Endodermal cell (in vitro differentiated cells): ENCODE measurements around the gene RAB40C. TPM values are rescaled to one million over a fixed set of nuclear protein-coding genes. Genes with fewer than 3 reads are reported as not detected.

Experiments
- DNase-seq: peaks from one replicate; pipeline ENCODE4 v3.0.0-alpha.2; 2017
- H3K27ac ChIP-seq: 2 replicates; pipeline ENCODE4 v1.5.1; 2013; ENCODE audit warnings: mild to moderate bottlenecking, low read depth, low read length, moderate library complexity
- H3K27me3 ChIP-seq: 2 replicates; pipeline ENCODE4 v1.6.1; 2013; ENCODE audit warnings: mild to moderate bottlenecking, low read length, moderate library complexity; ENCODE audit not compliant: insufficient read depth, control insufficient read depth, poor library complexity, severe bottlenecking
- H3K36me3 ChIP-seq: 2 replicates; pipeline ENCODE4 v1.7.0; 2013; ENCODE audit warnings: mild to moderate bottlenecking, low read length, moderate library complexity; ENCODE audit not compliant: control insufficient read depth, insufficient read depth
- H3K4me1 ChIP-seq: one replicate; pipeline ENCODE4 v1.7.0; 2013; ENCODE audit warnings: low read length; ENCODE audit not compliant: control insufficient read depth, insufficient read depth
- H3K4me3 ChIP-seq: 2 replicates; pipeline ENCODE4 v1.5.1; 2013; ENCODE audit warnings: mild to moderate bottlenecking, low read length, moderate library complexity
- H3K9ac ChIP-seq: 2 replicates; pipeline ENCODE4 v1.6.1; 2013; ENCODE audit warnings: mild to moderate bottlenecking, low read length, moderate library complexity; ENCODE audit not compliant: poor library complexity, severe bottlenecking; ENCODE audit errors: extremely low read depth
- H3K9me3 ChIP-seq: 2 replicates; pipeline ENCODE4 v1.6.1; 2013; ENCODE audit warnings: mild to moderate bottlenecking, low read length, moderate library complexity; ENCODE audit not compliant: control insufficient read depth
- H3K27ac Mint-ChIP-seq: 2 replicates; pipeline ENCODE4 v1.8.0; 2020; ENCODE audit warnings: mixed read lengths
- H3K27me3 Mint-ChIP-seq: 2 replicates; pipeline ENCODE4 v1.8.0; 2021; ENCODE audit warnings: mild to moderate bottlenecking, mixed read lengths; ENCODE audit not compliant: insufficient read depth
- H3K36me3 Mint-ChIP-seq: 2 replicates; pipeline ENCODE4 v1.8.0; 2020; ENCODE audit warnings: low read depth, mixed read lengths
- H3K4me1 Mint-ChIP-seq: 2 replicates; pipeline ENCODE4 v1.8.0; 2020; ENCODE audit warnings: mixed read lengths
- H3K4me3 Mint-ChIP-seq: 2 replicates; pipeline ENCODE4 v1.8.0; 2020; ENCODE audit warnings: mild to moderate bottlenecking, moderate library complexity, mixed read lengths
- H3K9me3 Mint-ChIP-seq: 2 replicates; pipeline ENCODE4 v1.8.0; 2020; ENCODE audit warnings: mild to moderate bottlenecking, mixed read lengths
- WGBS, 2 experiments: methylation state at CpG; one replicate each; pipeline versions ENCODE4 v1.1.5 to v1.1.7; 2013; ENCODE audit warnings: missing lambda C conversion rate in 2 of 2, mixed read lengths in 1 of 2; ENCODE audit not compliant: insufficient coverage in 1 of 2, insufficient read length in 1 of 2; 5-methylcytosine and 5-hydroxymethylcytosine counted together
- total RNA-seq, 2 donors: library from RNA; stranded (reverse); fragmentation: NEBNext Ultra II Directional in 1 of 2; extraction: Animal tissue kit (Norgen Biotek cat#: 25700) in 1 of 2; gene quantifications; 2 replicates in 1 of 2; 3 replicates in 1 of 2; pipeline ENCODE4 v1.2.1, GENCODE V29; 2021
- TF ChIP-seq, protein P1 (sequence below): fragments of 200-600 bp; sonication (generic); conservative IDR thresholded peaks from 2 replicates; pipeline ENCODE4 v1.5.0; 2021; ENCODE audit warnings: antibody characterized with exemption, mild to moderate bottlenecking

The RAB40C gene
- total RNA-seq, 2 donors from 2014 or later = 21.3 to 25.9 TPM

DNA sequence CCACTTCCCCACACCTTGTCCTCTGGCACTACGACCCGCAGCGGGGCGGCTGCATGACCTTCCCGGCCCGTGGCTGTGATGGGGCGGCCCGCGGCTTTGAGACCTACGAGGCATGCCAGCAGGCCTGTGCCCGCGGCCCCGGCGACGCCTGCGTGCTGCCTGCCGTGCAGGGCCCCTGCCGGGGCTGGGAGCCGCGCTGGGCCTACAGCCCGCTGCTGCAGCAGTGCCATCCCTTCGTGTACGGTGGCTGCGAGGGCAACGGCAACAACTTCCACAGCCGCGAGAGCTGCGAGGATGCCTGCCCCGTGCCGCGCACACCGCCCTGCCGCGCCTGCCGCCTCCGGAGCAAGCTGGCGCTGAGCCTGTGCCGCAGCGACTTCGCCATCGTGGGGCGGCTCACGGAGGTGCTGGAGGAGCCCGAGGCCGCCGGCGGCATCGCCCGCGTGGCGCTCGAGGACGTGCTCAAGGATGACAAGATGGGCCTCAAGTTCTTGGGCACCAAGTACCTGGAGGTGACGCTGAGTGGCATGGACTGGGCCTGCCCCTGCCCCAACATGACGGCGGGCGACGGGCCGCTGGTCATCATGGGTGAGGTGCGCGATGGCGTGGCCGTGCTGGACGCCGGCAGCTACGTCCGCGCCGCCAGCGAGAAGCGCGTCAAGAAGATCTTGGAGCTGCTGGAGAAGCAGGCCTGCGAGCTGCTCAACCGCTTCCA lies 43.6 kb downstream of the RAB40C start:
- no peaks in the 10 kb centered on the region for H3K36me3 Mint-ChIP-seq
- Histone ChIP-seq H3K27me3 (no peaks in the 10 kb centered on the region), H3K36me3 (no peaks in the 10 kb centered on the region), H3K27ac (no peak overlapping the region), H3K4me1 (peaks cover 9% of the 10 kb centered on the region), H3K9me3 (no peaks in the 10 kb centered on the region), H3K4me3 (no peak overlapping the region), H3K9ac (no peak overlapping the region)
- no peak overlapping the region for H3K4me3 Mint-ChIP-seq
- WGBS, 2 experiments = 96% methylated on average over 50 to 74 of the region's 74 CpGs
- no peaks in the 10 kb centered on the region for H3K9me3 Mint-ChIP-seq
- TF ChIP-seq, protein P1, sequence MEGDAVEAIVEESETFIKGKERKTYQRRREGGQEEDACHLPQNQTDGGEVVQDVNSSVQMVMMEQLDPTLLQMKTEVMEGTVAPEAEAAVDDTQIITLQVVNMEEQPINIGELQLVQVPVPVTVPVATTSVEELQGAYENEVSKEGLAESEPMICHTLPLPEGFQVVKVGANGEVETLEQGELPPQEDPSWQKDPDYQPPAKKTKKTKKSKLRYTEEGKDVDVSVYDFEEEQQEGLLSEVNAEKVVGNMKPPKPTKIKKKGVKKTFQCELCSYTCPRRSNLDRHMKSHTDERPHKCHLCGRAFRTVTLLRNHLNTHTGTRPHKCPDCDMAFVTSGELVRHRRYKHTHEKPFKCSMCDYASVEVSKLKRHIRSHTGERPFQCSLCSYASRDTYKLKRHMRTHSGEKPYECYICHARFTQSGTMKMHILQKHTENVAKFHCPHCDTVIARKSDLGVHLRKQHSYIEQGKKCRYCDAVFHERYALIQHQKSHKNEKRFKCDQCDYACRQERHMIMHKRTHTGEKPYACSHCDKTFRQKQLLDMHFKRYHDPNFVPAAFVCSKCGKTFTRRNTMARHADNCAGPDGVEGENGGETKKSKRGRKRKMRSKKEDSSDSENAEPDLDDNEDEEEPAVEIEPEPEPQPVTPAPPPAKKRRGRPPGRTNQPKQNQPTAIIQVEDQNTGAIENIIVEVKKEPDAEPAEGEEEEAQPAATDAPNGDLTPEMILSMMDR = no peak
- no peak overlapping the region for H3K27ac Mint-ChIP-seq
- no peak for DNase-seq
- no peaks in the 10 kb centered on the region for H3K27me3 Mint-ChIP-seq
- no peaks in the 10 kb centered on the region for H3K4me1 Mint-ChIP-seq

DNA sequence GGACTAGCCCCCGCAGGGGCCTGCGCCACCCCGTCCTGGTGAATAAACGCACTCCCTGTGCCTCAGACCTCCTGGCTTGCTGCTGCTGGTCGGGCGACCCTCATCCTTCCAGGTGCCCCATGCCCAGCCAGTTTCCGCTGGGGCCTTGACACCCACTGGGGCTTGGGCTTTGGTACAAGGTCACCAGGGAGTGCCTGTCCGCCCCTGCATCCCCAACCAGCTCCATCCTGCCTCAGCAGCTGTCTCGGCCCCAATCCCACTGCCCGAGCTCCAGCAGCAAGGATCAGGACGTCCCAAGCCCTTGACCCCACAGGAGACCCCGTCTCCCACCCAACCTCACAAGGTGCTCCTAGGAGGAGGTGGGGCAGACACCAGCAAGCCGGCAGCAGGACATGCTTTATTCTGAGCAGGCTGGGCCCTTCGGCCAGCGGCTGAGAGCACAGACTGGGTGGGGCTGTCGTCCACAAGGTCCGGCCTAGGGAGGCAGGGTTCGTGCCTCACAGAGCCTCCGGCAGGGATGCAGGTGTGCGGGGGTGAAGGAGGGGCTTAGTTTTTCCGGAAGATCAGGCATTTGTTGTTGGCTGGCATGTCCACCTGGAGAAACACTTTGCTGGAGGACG lies 44.3 kb downstream of the RAB40C start:
- peaks cover 9% of the 10 kb centered on the region for H3K4me1 ChIP-seq
- H3K36me3 Mint-ChIP-seq = no peaks in the 10 kb centered on the region
- H3K27ac ChIP-seq = no peak overlapping the region
- no peaks in the 10 kb centered on the region for H3K27me3 ChIP-seq
- no peak overlapping the region for H3K4me3 ChIP-seq
- H3K9me3 ChIP-seq = no peaks in the 10 kb centered on the region
- H3K9ac ChIP-seq = no peak overlapping the region
- no peaks in the 10 kb centered on the region for H3K4me1 Mint-ChIP-seq
- TF ChIP-seq, protein P1 = no peak
- H3K27ac Mint-ChIP-seq = no peak overlapping the region
- DNase-seq = no peak
- no peaks in the 10 kb centered on the region for H3K27me3 Mint-ChIP-seq
- H3K9me3 Mint-ChIP-seq = no peaks in the 10 kb centered on the region
- 92 to 94% methylated on average over 13 to 22 of the region's 22 CpGs for WGBS, 2 experiments
- peak overlapping the region; percentile 82 for H3K4me3 Mint-ChIP-seq
- no peaks in the 10 kb centered on the region for H3K36me3 ChIP-seq

DNA sequence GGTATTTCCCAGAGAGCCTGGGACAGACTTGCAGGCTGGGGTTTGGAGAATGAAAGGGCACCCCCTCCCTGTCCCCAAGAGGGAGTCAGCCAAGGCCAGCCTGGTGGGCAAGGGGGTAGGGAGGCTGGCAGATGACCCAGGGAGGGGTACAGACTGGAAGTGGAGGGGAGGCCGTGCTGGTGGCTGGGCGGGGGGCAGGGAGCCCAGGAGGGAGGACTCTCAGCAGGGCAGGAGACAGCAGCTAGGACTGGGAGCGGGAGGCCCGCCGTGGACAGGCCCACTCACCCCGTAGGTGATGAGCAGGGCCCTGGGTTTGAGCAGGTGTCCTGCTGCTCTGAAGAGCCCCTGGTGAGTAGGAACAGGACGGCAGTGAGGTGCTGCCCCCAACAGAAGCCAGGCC lies 45.1 kb downstream of the RAB40C start:
- no peaks in the 10 kb centered on the region for H3K27me3 ChIP-seq

More for the DNA sequence above, 45.1 kb downstream of the RAB40C start:
- no peaks in the 10 kb centered on the region for H3K9me3 Mint-ChIP-seq
- Histone ChIP-seq H3K4me3 (peak overlapping the region; percentile 84), H3K9ac (no peak overlapping the region), H3K36me3 (no peaks in the 10 kb centered on the region), H3K27ac (no peak overlapping the region), H3K4me1 (peaks cover 7% of the 10 kb centered on the region), H3K9me3 (no peaks in the 10 kb centered on the region)
- H3K27me3 Mint-ChIP-seq = no peaks in the 10 kb centered on the region
- TF ChIP-seq, protein P1 = no peak
- peak overlapping the region; percentile 82 for H3K4me3 Mint-ChIP-seq
- H3K4me1 Mint-ChIP-seq = no peaks in the 10 kb centered on the region
- H3K27ac Mint-ChIP-seq = no peak overlapping the region
- 89 to 95% methylated on average over 6 to 7 of the region's 7 CpGs for WGBS, 2 experiments
- H3K36me3 Mint-ChIP-seq = no peaks in the 10 kb centered on the region
- no peak for DNase-seq
